K562 (cell line): ENCODE data around the gene TAL1. TPM values are rescaled to one million over a fixed set of nuclear protein-coding genes. Genes with fewer than 3 reads are reported as not detected.
A peak's percentile ranks its signal among the peaks of the same experiment; 100 is the strongest.

Experiments
- CEBPZ ChIP-seq: fragments of 150-350 bp; IDR thresholded peaks from 2 replicates; pipeline ENCODE4 v1.6.1; 2014; ENCODE audit warnings: low read depth, mild to moderate bottlenecking, low read length, borderline replicate concordance
- CREB3 ChIP-seq: fragments of 450-650 bp; conservative IDR thresholded peaks from 2 replicates; pipeline ENCODE4 v1.6.1; 2016; ENCODE audit warnings: missing genetic modification characterization, low read depth, mild to moderate bottlenecking, missing compliant biosample characterization, moderate library complexity
- CTCFL ChIP-seq: IDR thresholded peaks from 2 replicates; pipeline ENCODE4 v1.6.1; 2011; ENCODE audit warnings: borderline replicate concordance, low read depth, mild to moderate bottlenecking, moderate library complexity, low read length; ENCODE audit not compliant: insufficient read depth, poor library complexity, severe bottlenecking
- DLX4 ChIP-seq: fragments of 250-450 bp; sonication (Bioruptor Pico); IDR thresholded peaks from 2 replicates; pipeline ENCODE4 v1.6.1; 2021; ENCODE audit warnings: mild to moderate bottlenecking
- KLF1 ChIP-seq: fragments of 450-650 bp; IDR thresholded peaks from 2 replicates; pipeline ENCODE4 v1.6.1; 2016; ENCODE audit warnings: missing genetic modification characterization, missing compliant biosample characterization
- MNT ChIP-seq, 2 experiments: fragments of 450-650 bp; conservative IDR thresholded peaks; 2 replicates each; pipeline ENCODE4 v1.6.1; 2017; ENCODE audit warnings: mild to moderate bottlenecking in 2 of 2, moderate library complexity in 2 of 2
- NCOR1 ChIP-seq: fragments of 450-650 bp; IDR thresholded peaks from 2 replicates; pipeline ENCODE4 v1.6.1; 2016; ENCODE audit warnings: mild to moderate bottlenecking, moderate library complexity
- NFE2L1 ChIP-seq: fragments of 450-650 bp; IDR thresholded peaks from 2 replicates; pipeline ENCODE4 v1.6.1; 2016; ENCODE audit warnings: missing genetic modification characterization, low read depth, mild to moderate bottlenecking, missing compliant biosample characterization, moderate library complexity, borderline replicate concordance
- NFXL1 ChIP-seq: fragments of 450-650 bp; formaldehyde crosslinking; IDR thresholded peaks from 2 replicates; pipeline ENCODE4 v1.4.0; 2021; ENCODE audit warnings: mild to moderate bottlenecking
- SLC30A9 ChIP-seq: fragments of 250-450 bp; sonication (Bioruptor Pico); IDR thresholded peaks from 2 replicates; pipeline ENCODE4 v1.8.0; 2022; ENCODE audit warnings: mild to moderate bottlenecking, moderate library complexity
- TCF7 ChIP-seq: sonication (generic); IDR thresholded peaks from 2 replicates; pipeline ENCODE4 v1.6.1; 2016; ENCODE audit warnings: antibody characterized with exemption, borderline replicate concordance
- ZNF184 ChIP-seq: sonication (generic); formaldehyde crosslinking; IDR thresholded peaks from 2 replicates; pipeline ENCODE4 v1.5.0; 2020; ENCODE audit warnings: missing genetic modification reagents
- ZNF586 ChIP-seq: fragments of 450-650 bp; formaldehyde crosslinking; conservative IDR thresholded peaks from 2 replicates; pipeline ENCODE4 v1.4.0; 2020; ENCODE audit warnings: mild to moderate bottlenecking, moderate library complexity
- ZNF740 ChIP-seq, 3 experiments: fragments of 200-800 bp in 1 of 3; sonication (Bioruptor generic) in 1 of 3; sonication (generic) in 1 of 3; formaldehyde crosslinking in 1 of 3; IDR thresholded peaks; 2 replicates each; pipeline versions ENCODE4 v1.6.1 to v1.8.0; 2016 to 2022; ENCODE audit warnings: mild to moderate bottlenecking in 2 of 3, missing compliant biosample characterization in 2 of 3, missing genetic modification characterization in 2 of 3, missing genetic modification reagents in 1 of 3
- polyA plus RNA-seq, 8 experiments: library from polyadenylated mRNA; depleted of rRNA in 4 of 8; stranded (reverse) in 5 of 8; unstranded in 3 of 8; fragments of >200 nt; fragmentation: Nextera tagmentation in 2 of 8; fragmentation: Illumina TruSeq in 1 of 8; extraction: Ambion mirVana in 2 of 8; extraction: Trizol in 1 of 8; gene quantifications; 2 replicates each; pipeline versions ENCODE4 v1.2.1 to v1.2.3, GENCODE V29; 2011 to 2014; ENCODE audit warnings: inconsistent platforms in 1 of 8, missing spikeins in 1 of 8
- total RNA-seq, 7 experiments: library from RNA; depleted of rRNA in 6 of 7; stranded (reverse); fragments of >200 nt in 6 of 7; fragmentation: Illumina TruSeq in 2 of 7; extraction: Trizol in 2 of 7; gene quantifications; 2 replicates each; pipeline versions ENCODE4 v1.2.1 to v1.2.3, GENCODE V29; 2011 to 2021; ENCODE audit warnings: low replicate concordance in 1 of 7

Gene TAL1
- total and polyA plus RNA-seq, 9 of the 15 experiments (the other 6 are each of a cell fraction or from before 2014, with no cell fraction given): 18.5 to 106 (median 59.7) TPM

- TF ChIP-seq MNT (conservative IDR thresholded peaks at IDR 0.05) (peak; percentile 63 to 82), ZNF184 (CRISPR knock-in tag) (no peak), CREB3 (tag) (0 out of 2 replicates have a peak, but pooled peaks have one; percentile 46), KLF1 (tag) (no peak), ZNF586 (CRISPR knock-in tag) (no peak), ZNF740 (CRISPR knock-in tag; IDR thresholded peaks at IDR 0.05) (no peak), ZNF740 (tag; IDR thresholded peaks at IDR 0.05) (no peak), NCOR1 (peak; percentile 15; the same call in 1 of the 2 replicates), NFE2L1 (tag) (no peak), CEBPZ (no peak), TCF7 (peak; percentile 57; the same call in 1 of the 2 replicates), CTCFL (no peak), DLX4 (CRISPR knock-in tag) (no peak), SLC30A9 (CRISPR knock-in tag) (no peak), NFXL1 (CRISPR knock-in tag) (no peak)
Measured at GRCh38 chr1:47179017-47179987, 52.7 kb downstream of the TAL1 start (continued).
